Muscle of leg (tissue), 11 donors: ENCODE data around the gene SEMA6A. TPM values are rescaled to one million over a fixed set of nuclear protein-coding genes. Genes with fewer than 3 reads are reported as not detected.
"Not testable (repeated sequence)": the region's sequence is repeated elsewhere in the genome, so short reads cannot be mapped to it uniquely, and the experiment has no call there.

Source experiments
- DNase-seq: peaks from one replicate; pipeline ENCODE4 v3.0.0; 2013
- H3K27ac ChIP-seq: one replicate; pipeline ENCODE4 v1.5.1; 2013; ENCODE audit warnings: mild to moderate bottlenecking, low read length, control low read depth
- H3K27me3 ChIP-seq: one replicate; pipeline ENCODE4 v1.6.1; 2013; ENCODE audit warnings: low read length; ENCODE audit not compliant: control insufficient read depth, insufficient read depth
- H3K36me3 ChIP-seq: one replicate; pipeline ENCODE4 v1.6.1; 2013; ENCODE audit warnings: low read length; ENCODE audit not compliant: control insufficient read depth, insufficient read depth
- H3K4me1 ChIP-seq: one replicate; pipeline ENCODE4 v1.6.1; 2013; ENCODE audit warnings: low read length; ENCODE audit not compliant: control insufficient read depth, insufficient read depth
- H3K4me3 ChIP-seq: one replicate; pipeline ENCODE4 v1.5.1; 2013; ENCODE audit warnings: low read length, control low read depth
- H3K9me3 ChIP-seq: replicated peaks from 2 replicates; pipeline ENCODE4 v1.6.1; 2013; ENCODE audit warnings: low read depth, low read length; ENCODE audit not compliant: control insufficient read depth
- WGBS: methylation state at CpG from one replicate; pipeline ENCODE4 v1.1.5; 2013; ENCODE audit warnings: missing lambda C conversion rate; ENCODE audit not compliant: insufficient coverage; 5-methylcytosine and 5-hydroxymethylcytosine counted together
- polyA plus RNA-seq, 8 donors: library from polyadenylated mRNA; unstranded; fragments of 120-200 nt; gene quantifications; one replicate each; pipeline versions ENCODE4 v1.2.1 to v1.2.3, GENCODE V29; 2013; ENCODE audit warnings: inconsistent platforms in 1 of 8, low replicate concordance in 1 of 8; ENCODE audit not compliant: insufficient read length in 8 of 8, insufficient read depth in 1 of 8
- total RNA-seq: library from RNA; stranded (reverse); fragments of 120-200 nt; gene quantifications from one replicate; pipeline ENCODE4 v1.2.4, GENCODE V29; 2013

SEMA6A gene
- total and polyA plus RNA-seq, 9 donors: 32.7 to 58.2 (median 43.9) TPM

GRCh38 chr5:116553366-116553765 lies 21.3 kb downstream of the SEMA6A start:
- Histone ChIP-seq H3K4me1 (peaks cover 15% of the 10 kb centered on the region), H3K27me3 (no peaks in the 10 kb centered on the region), H3K27ac (no peak overlapping the region), H3K4me3 (no peak overlapping the region), H3K36me3 (no peaks in the 10 kb centered on the region), H3K9me3 (no peaks in the 10 kb centered on the region)
- WGBS: 60% methylated on average over 3 of the region's 4 CpGs
- no peak for DNase-seq

- H3K9me3 ChIP-seq: peaks cover 11% of the 10 kb centered on the region
- DNase-seq: no peak
Measured at GRCh38 chr5:116550082-116550481, 24.5 kb downstream of the SEMA6A start.

GRCh38 chr5:116546743-116547124 lies 27.9 kb downstream of the SEMA6A start:
- Histone ChIP-seq H3K4me3 (no peak overlapping the region), H3K4me1 (peaks cover 2% of the 10 kb centered on the region), H3K36me3 (no peaks in the 10 kb centered on the region), H3K9me3 (peaks cover 11% of the 10 kb centered on the region), H3K27me3 (no peaks in the 10 kb centered on the region), H3K27ac (no peak overlapping the region)
- no CpG with 5 or more reads among the region's 1 CpG for WGBS
- DNase-seq: no peak

More at GRCh38 chr5:116550082-116550481, 24.5 kb downstream of the SEMA6A start:
- no peak overlapping the region for H3K4me3 ChIP-seq
- H3K36me3 ChIP-seq: no peaks in the 10 kb centered on the region
- H3K4me1 ChIP-seq: peaks cover 11% of the 10 kb centered on the region
- H3K27me3 ChIP-seq: no peaks in the 10 kb centered on the region
- no peak overlapping the region for H3K27ac ChIP-seq

- Histone ChIP-seq H3K36me3 (no peaks in the 10 kb centered on the region), H3K27me3 (no peaks in the 10 kb centered on the region), H3K9me3 (peaks cover 11% of the 10 kb centered on the region), H3K27ac (no peak overlapping the region), H3K4me1 (no peaks in the 10 kb centered on the region), H3K4me3 (no peak overlapping the region)
- DNase-seq: no peak
- WGBS: 89% methylated on average over 1 of the region's 1 CpG
Measured at GRCh38 chr5:116546033-116546742, 28.4 kb downstream of the SEMA6A start.

GRCh38 chr5:116545465-116545864 lies 29.2 kb downstream of the SEMA6A start:
- H3K36me3 ChIP-seq, DNase-seq, H3K4me3 ChIP-seq, H3K27me3 ChIP-seq, H3K27ac ChIP-seq, H3K4me1 ChIP-seq: not testable (repeated sequence)
- no CpG with 5 or more reads among the region's 6 CpGs for WGBS
- H3K9me3 ChIP-seq: peaks cover 11% of the 10 kb centered on the region

GRCh38 chr5:116544531-116545241 lies 29.9 kb downstream of the SEMA6A start:
- no peak overlapping the region for H3K27ac ChIP-seq
- DNase-seq: no peak

GRCh38 chr5:116543501-116543900 lies 31.1 kb downstream of the SEMA6A start:
- H3K4me3 ChIP-seq: no peak overlapping the region
- no CpG with 5 or more reads among the region's 3 CpGs for WGBS
- H3K27ac ChIP-seq: no peak overlapping the region
- H3K4me1 ChIP-seq: no peaks in the 10 kb centered on the region
- no peaks in the 10 kb centered on the region for H3K27me3 ChIP-seq
- peaks cover 2% of the 10 kb centered on the region for H3K36me3 ChIP-seq
- peaks cover 11% of the 10 kb centered on the region for H3K9me3 ChIP-seq
- no peak for DNase-seq

More at GRCh38 chr5:116544531-116545241, 29.9 kb downstream of the SEMA6A start:
- peaks cover 2% of the 10 kb centered on the region for H3K36me3 ChIP-seq
- no peak overlapping the region for H3K4me3 ChIP-seq
- no peaks in the 10 kb centered on the region for H3K27me3 ChIP-seq
- no peaks in the 10 kb centered on the region for H3K4me1 ChIP-seq
- WGBS: 78% methylated on average over 2 of the region's 3 CpGs
- peaks cover 11% of the 10 kb centered on the region for H3K9me3 ChIP-seq

- Histone ChIP-seq H3K4me1 (no peaks in the 10 kb centered on the region), H3K36me3 (peaks cover 2% of the 10 kb centered on the region), H3K27me3 (no peaks in the 10 kb centered on the region), H3K27ac (no peak overlapping the region), H3K4me3 (no peak overlapping the region), H3K9me3 (peaks cover 11% of the 10 kb centered on the region)
- DNase-seq: no peak
- WGBS: 94% methylated on average over 2 of the region's 3 CpGs
Measured at GRCh38 chr5:116542619-116543018, 32.0 kb downstream of the SEMA6A start.

GRCh38 chr5:116539222-116539621 lies 35.4 kb downstream of the SEMA6A start:
- H3K9me3 ChIP-seq: no peaks in the 10 kb centered on the region
- no peak overlapping the region for H3K4me3 ChIP-seq
- DNase-seq: no peak
- WGBS: no CpG with 5 or more reads among the region's 3 CpGs
- H3K4me1 ChIP-seq: peaks cover 20% of the 10 kb centered on the region
- H3K27me3 ChIP-seq: no peaks in the 10 kb centered on the region
- H3K36me3 ChIP-seq: peaks cover 2% of the 10 kb centered on the region
- H3K27ac ChIP-seq: no peak overlapping the region

- H3K36me3 ChIP-seq: peaks cover 2% of the 10 kb centered on the region
- no peaks in the 10 kb centered on the region for H3K9me3 ChIP-seq
- no peak overlapping the region for H3K4me3 ChIP-seq
- DNase-seq: peak; percentile 72
- peak overlapping the region; percentile 76 for H3K27ac ChIP-seq
- no peaks in the 10 kb centered on the region for H3K27me3 ChIP-seq
- peaks cover 40% of the 10 kb centered on the region for H3K4me1 ChIP-seq
- 73% methylated on average over 4 of the region's 11 CpGs for WGBS
Measured at GRCh38 chr5:116536316-116537083, 38.1 kb downstream of the SEMA6A start.
